Kidney (tissue), 14 donors: ENCODE data around the gene PPL. TPM values are rescaled to one million over a fixed set of nuclear protein-coding genes. Genes with fewer than 3 reads are reported as not detected.

Experiments used
- DNase-seq, 5 donors: peaks; one replicate each; pipeline ENCODE4 v3.0.0-alpha.2; 2013 to 2020
- FAIRE-seq: peaks from 2 replicates; lab custom pipeline; 2012; peaks lifted over from hg19 to GRCh38; lab: Jason Lieb, UNC
- H3K27ac ChIP-seq, 2 donors: one replicate each; pipeline ENCODE4 v1.7.0; 2013; ENCODE audit warnings: low read depth in 2 of 2, low read length in 2 of 2, inconsistent platforms in 1 of 2
- H3K27me3 ChIP-seq: one replicate; pipeline ENCODE4 v1.7.1; 2013; ENCODE audit warnings: low read length, inconsistent platforms; ENCODE audit not compliant: control insufficient read depth, insufficient read depth
- H3K36me3 ChIP-seq, 3 donors: one replicate each; pipeline versions ENCODE4 v1.7.0 to v1.7.1; 2013; ENCODE audit warnings: low read length in 3 of 3, control low read depth in 1 of 3, inconsistent platforms in 1 of 3; ENCODE audit not compliant: insufficient read depth in 3 of 3, control insufficient read depth in 2 of 3
- H3K4me1 ChIP-seq, 3 donors: one replicate each; pipeline versions ENCODE4 v1.7.0 to v1.7.1; 2013; ENCODE audit warnings: low read length in 3 of 3, inconsistent platforms in 1 of 3, low read depth in 1 of 3; ENCODE audit not compliant: control insufficient read depth in 2 of 3, insufficient read depth in 2 of 3
- H3K4me3 ChIP-seq, 3 donors: one replicate each; pipeline versions ENCODE4 v1.7.0 to v1.8.1; 2013; ENCODE audit warnings: low read length in 3 of 3, control low read depth in 1 of 3, inconsistent platforms in 1 of 3
- H3K9ac ChIP-seq, 3 donors: one replicate each; pipeline versions ENCODE4 v1.7.0 to v1.7.1; 2013; ENCODE audit warnings: low read length in 3 of 3, control low read depth in 1 of 3, inconsistent platforms in 1 of 3
- H3K9me3 ChIP-seq, 3 donors: one replicate each; pipeline versions ENCODE4 v1.7.0 to v1.7.1; 2013; ENCODE audit warnings: low read length in 3 of 3, control low read depth in 1 of 3, inconsistent platforms in 1 of 3; ENCODE audit not compliant: control insufficient read depth in 2 of 3, insufficient read depth in 1 of 3
- CTCF ChIP-seq: IDR thresholded peaks from 3 replicates; pipeline ENCODE4 v1.5.1; 2012; ENCODE audit warnings: mild to moderate bottlenecking, moderate library complexity, borderline replicate concordance; ENCODE audit not compliant: insufficient read depth; ENCODE audit errors: extremely low read depth
- intact Hi-C: fragments of 100-400 bp; cut with DNase I; formaldehyde crosslinking; loops from one replicate; pipeline ENCODE4 v1.11.1; 2022
- polyA plus RNA-seq: library from polyadenylated mRNA; stranded (reverse); fragments of 350-450 nt; fragmentation: Illumina TruSeq; extraction: RNeasy Lipid Tissue Mini Kit (QIAGEN cat#74804); gene quantifications from one replicate; pipeline ENCODE4 v1.2.3, GENCODE V29; 2014; ENCODE audit warnings: low read depth, low replicate concordance; ENCODE audit not compliant: insufficient read depth
- total RNA-seq: library from RNA; stranded (reverse); fragmentation: NEBNext Ultra II Directional; extraction: Animal tissue kit (Norgen Biotek cat#: 25700); gene quantifications from one replicate; pipeline ENCODE4 v1.2.1, GENCODE V29; 2021
- donor health status: control.
- donor health status: control.
- donor health status: control.
- donor health status: control.
- donor health status: control.
- donor health status: DM: yes; HTN: yes; CAD: no.
- donor health status: Normal renal cell carcinoma (clear cell type).

The PPL gene
- total and polyA plus RNA-seq, 2 donors from 2014 or later, result 7.7 to 78.4 TPM

- intact Hi-C loops, result no loop called here
- Histone ChIP-seq H3K36me3 (peaks cover 14 to 53% (median 39%) of the 10 kb centered on the region in 3 donors), H3K27ac (no peak overlapping the region), H3K4me3 (no peak overlapping the region), H3K27me3 (no peaks in the 10 kb centered on the region), H3K9me3 (no peaks in the 10 kb centered on the region), H3K9ac (no peak overlapping the region), H3K4me1 (no peaks in the 10 kb centered on the region)
- DNase-seq (no peak), FAIRE-seq (no peak)
- no peak for TF ChIP-seq CTCF
Observed at GRCh38 chr16:4839942-4840341, 97.0 kb downstream of the PPL start.

GRCh38 chr16:4837733-4838501, 99.0 kb downstream of the PPL start:
- no peak overlapping the region for H3K9ac ChIP-seq
- no peaks in the 10 kb centered on the region for H3K4me1 ChIP-seq
- no peaks in the 10 kb centered on the region for H3K27me3 ChIP-seq
- no peaks in the 10 kb centered on the region for H3K9me3 ChIP-seq
- FAIRE-seq, result no peak
- H3K27ac ChIP-seq, result no peak overlapping the region
- peaks cover 12 to 40% (median 26%) of the 10 kb centered on the region in 3 donors for H3K36me3 ChIP-seq
- no peak for TF ChIP-seq CTCF
- intact Hi-C loops, result no loop called here
- H3K4me3 ChIP-seq, result no peak overlapping the region
- peak in 1 of 5 donors; percentile 1 for DNase-seq

GRCh38 chr16:4836727-4837126, 100.2 kb downstream of the PPL start:
- no peak overlapping the region for H3K4me3 ChIP-seq
- no peak overlapping the region for H3K9ac ChIP-seq
- no peaks in the 10 kb centered on the region for H3K9me3 ChIP-seq
- TF ChIP-seq CTCF, result no peak
- no peak overlapping the region for H3K27ac ChIP-seq
- peaks cover 16 to 44% (median 33%) of the 10 kb centered on the region in 3 donors for H3K36me3 ChIP-seq
- no peaks in the 10 kb centered on the region for H3K4me1 ChIP-seq
- intact Hi-C loops, result no loop called here
- H3K27me3 ChIP-seq, result no peaks in the 10 kb centered on the region
- FAIRE-seq (no peak), DNase-seq (no peak)

GRCh38 chr16:4833584-4833983, 103.4 kb downstream of the PPL start:
- Histone ChIP-seq H3K27ac (no peak overlapping the region), H3K4me1 (no peaks in the 10 kb centered on the region), H3K9me3 (no peaks in the 10 kb centered on the region), H3K4me3 (no peak overlapping the region), H3K9ac (no peak overlapping the region), H3K36me3 (peaks cover 9 to 50% (median 32%) of the 10 kb centered on the region in 3 donors), H3K27me3 (no peaks in the 10 kb centered on the region)
- no peak for DNase-seq
- intact Hi-C loops, result no loop called here
- TF ChIP-seq CTCF, result no peak
- FAIRE-seq, result no peak
